HG03571 (cell line): Measurements from ENCODE around the gene CCDC137.
A peak's percentile ranks its signal among the peaks of the same experiment; 100 is the strongest.

ENCODE experiments used
- ATAC-seq: cut with Tn5 transposase; IDR thresholded peaks from one replicate; pipeline ENCODE4 v1.9.1; 2021; ENCODE audit not compliant: unreplicated experiment

CCDC137 gene

GRCh38 chr17:81700353-81701287 is 34.1 kb downstream of the CCDC137 start:
- ATAC-seq, result no peak

DNA sequence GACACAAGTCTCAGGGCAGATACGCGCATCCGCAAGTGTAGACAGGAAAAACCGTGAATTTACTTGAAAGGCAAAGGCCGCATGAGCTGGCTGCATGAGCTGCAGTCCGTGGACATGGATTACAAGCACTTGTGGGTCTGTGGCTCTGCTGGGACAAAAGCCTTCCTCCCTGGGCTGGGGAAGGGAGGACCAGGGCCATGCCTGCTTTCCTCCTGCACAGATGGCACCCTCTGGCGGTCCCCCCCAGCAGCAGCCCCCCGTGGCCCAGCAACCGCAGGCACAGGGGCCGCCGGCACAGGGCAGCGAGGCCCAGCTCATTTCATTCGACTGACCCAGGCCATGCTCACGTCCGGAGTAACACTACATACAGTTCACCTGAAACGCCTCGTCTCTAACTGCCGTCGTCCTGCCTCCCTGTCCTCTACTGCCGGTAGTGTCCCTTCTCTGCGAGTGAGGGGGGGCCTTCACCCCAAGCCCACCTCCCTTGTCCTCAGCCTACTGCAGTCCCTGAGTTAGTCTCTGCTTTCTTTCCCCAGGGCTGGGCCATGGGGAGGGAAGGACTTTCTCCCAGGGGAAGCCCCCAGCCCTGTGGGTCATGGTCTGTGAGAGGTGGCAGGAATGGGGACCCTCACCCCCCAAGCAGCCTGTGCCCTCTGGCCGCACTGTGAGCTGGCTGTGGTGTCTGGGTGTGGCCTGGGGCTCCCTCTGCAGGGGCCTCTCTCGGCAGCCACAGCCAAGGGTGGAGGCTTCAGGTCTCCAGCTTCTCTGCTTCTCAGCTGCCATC is 34.9 kb downstream of the CCDC137 start:
- ATAC-seq, result no peak

GRCh38 chr17:81702934-81703746 is 36.6 kb downstream of the CCDC137 start, which contains the start of gene MRPL12:
MRPL12 (plus strand) TSS chr17:81703367; CDS start chr17:81703502, 135 bp downstream.
- peak; percentile 70 for ATAC-seq

GRCh38 chr17:81703747-81704654 is 37.5 kb downstream of the CCDC137 start:
- peak; percentile 6 for ATAC-seq

DNA sequence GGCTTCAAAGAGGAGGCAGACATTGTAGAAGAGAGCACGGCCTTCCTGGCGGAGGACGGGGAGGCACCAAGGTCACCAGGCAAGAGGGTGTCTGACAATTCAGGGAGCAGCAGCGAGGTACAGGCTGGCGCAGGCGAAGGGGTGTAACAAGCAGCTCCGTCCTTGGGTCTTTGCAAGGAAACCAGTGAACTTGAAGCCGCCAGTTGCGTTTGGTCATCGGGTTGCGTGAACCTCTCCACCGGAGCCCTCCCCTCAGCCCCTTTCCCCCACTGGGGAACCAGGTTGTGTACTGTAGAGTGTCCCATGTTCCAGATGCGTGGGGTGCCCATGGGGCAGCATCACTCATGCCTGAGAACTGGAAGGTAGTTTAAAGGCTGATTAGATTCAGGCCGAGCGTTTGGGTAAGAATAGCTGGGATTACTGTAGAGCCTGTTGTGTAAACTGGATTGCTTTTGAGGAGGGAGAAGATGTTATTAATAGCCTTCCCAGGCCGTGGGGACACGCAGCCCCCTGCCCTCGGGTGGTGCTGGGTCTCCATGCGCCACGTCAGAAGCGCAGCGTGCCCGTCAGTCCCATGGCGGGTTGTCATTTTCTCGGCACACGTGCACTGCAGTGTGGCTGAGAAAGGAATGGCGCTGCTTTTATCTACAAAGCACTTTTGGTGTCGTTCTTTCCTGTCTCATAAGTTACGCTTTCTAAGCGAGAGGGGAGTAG is 39.1 kb downstream of the CCDC137 start:
- ATAC-seq, result no peak

GRCh38 chr17:81706232-81706611 is 39.7 kb downstream of the CCDC137 start:
- ATAC-seq, result no peak

DNA sequence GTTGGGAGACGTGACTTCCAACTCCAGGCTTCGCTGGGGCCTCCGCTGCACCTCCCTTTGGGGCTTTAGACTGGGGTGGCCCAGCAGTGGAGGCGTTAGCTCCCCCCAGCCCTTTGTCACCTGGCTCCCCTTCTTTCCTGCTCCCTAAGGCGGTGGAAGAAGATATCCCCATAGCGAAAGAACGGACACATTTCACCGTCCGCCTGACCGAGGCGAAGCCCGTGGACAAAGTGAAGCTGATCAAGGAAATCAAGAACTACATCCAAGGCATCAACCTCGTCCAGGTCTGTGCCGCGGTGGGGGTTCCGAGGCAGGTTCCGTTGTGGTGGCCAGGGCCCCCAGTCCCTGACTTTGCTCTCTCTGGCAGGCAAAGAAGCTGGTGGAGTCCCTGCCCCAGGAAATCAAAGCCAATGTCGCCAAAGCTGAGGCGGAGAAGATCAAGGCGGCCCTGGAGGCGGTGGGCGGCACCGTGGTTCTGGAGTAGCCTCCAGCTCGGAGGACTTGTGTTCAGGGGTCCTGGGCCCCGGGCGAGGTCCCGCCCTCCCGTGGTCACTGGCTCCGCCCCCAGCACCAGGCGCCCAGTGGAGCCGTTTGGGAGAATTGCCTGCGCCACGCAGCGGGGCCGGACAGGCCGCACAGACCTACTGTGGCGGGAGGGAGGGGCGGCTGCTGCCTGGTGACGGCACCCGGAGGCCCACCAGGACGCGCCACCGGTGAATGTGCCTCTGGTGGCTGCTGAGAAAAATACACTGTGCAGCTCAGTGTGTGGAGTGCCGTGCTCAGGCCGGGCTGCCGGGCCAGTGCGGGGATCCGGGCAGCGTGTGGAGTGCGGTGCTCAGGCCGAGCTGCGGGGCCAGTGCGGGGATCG is 40.5 kb downstream of the CCDC137 start:
- no peak for ATAC-seq

- ATAC-seq, result no peak
Measured at GRCh38 chr17:81707725-81708646, 41.4 kb downstream of the CCDC137 start.

DNA sequence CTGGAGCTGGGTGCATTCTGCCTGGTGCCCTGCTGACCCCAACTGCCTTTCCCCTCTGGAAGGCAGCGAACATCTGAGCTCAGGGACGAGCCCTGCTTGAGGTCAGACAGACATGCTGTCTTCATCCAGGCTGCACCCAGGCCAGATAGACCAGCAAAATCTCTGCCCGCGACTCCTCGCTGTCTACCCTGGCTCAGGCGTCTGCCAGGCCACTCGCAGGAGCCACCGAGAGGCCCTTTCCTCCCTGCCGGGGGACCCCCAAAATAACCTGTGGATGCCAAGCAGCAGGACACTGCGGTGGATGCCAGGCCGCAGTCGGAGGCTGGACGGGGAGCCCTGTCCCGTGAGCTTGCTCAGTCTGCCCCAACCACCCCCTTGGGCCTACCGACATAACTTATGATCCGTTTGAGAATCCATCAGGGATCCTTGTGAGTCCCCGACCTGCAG is 42.2 kb downstream of the CCDC137 start:
- ATAC-seq, result no peak

- no peak for ATAC-seq
Measured at GRCh38 chr17:81710514-81711308, 44.2 kb downstream of the CCDC137 start.

DNA sequence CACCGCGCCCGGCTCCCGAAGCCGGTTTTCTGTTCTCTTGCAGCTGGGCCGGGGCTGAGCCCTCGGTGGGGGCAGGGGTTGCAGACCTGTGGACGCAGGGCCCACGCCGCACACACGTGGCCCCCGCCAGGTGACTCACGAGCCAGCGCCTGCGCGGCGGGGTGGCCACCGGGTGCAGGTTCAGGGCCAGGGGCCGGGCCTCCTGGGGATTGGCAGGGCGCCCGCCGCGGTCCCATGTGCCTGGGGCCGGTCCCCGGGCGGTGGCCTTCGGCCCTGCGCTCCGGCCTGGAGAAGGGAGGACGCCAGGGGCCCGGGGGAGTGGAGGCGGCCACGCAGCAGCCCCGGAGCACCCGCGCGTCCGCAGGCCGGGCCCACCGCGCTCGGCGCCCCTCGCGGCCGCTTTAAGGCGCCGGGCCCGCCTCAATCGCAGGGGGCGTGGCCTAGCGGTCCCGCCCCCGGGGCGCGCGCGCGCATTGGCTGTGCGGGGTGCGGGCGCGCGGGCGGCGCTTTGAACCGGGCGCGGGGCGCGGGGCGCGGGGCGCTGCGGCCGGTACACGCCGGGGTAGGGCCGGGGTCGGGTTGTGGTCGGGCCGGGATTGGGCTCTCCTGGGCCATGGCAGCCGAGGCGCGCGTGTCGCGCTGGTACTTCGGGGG is 45.4 kb downstream of the CCDC137 start, which contains the start of gene SLC25A10:
Gene SLC25A10 (plus strand): TSS at position 471 of the 654 bp plus-strand sequence. CDS start 143 bp downstream, at position 614.
- peak; percentile 49 for ATAC-seq

- peak; percentile 11 for ATAC-seq
Measured at GRCh38 chr17:81712468-81713003, 46.0 kb downstream of the CCDC137 start.

- ATAC-seq, result no peak
Measured at GRCh38 chr17:81713004-81713555, 46.5 kb downstream of the CCDC137 start.

DNA sequence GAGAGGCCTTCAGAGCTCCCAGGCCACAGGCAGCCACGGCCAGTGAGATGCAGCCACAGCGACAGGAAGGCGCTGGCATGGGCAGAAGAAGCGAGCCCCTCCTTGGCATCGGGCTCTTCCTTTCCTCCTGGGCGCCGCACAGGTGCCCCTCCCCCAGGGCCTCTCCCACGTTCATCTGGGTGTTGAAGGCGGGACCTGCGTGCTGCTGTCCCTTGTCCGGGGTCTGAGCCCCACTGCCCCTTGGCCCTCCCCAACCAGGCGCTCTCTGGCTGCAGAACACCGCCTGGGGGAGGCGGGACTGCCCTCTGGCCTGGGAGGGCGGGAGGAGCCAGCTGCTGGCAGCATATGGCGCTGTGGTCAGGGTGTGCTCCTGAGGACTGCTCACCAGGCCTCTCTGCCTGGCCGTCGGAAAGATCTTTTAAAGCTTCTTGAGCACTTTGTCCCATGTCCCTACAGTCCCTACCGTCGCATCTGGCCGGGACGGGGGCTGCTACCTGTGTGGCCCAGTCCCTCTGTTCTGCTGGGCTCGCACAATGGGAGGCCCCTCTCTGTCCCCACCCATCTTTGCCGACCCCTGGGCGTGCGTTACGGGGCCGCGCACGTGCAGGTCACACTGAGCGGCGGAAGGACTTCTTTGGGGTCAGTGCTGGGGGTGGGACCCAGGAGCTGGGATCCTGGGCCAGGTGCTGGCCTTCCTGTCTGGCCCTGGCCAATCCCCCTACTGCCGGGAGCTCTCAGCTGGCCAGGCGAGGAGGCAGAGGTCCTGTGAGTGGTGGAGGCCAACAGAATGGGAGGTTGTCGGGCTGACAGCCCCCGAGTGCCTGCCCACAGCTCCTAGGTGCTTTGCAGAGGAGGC is 47.2 kb downstream of the CCDC137 start:
- ATAC-seq, result no peak
